GM19193 (cell line): ENCODE data around the gene COPS3.

ENCODE experiments used
- POLR2A ChIP-seq: IDR thresholded peaks from 4 replicates; pipeline ENCODE4 v1.6.1; 2011; ENCODE audit not compliant: insufficient read depth, insufficient read length; ENCODE audit errors: extremely low read depth

The COPS3 gene

GRCh38 chr17:17280613-17281549 is at the start of gene COPS3:
Gene COPS3, minus strand, starts transcription at chr17:17281246. Its CDS starts 60 bp downstream, at chr17:17281186.
- TF ChIP-seq POLR2A = peak; percentile 85

- no peak for TF ChIP-seq POLR2A
These were observed 47.2 kb upstream of the COPS3 start for GRCh38 chr17:17328251-17328650.

GRCh38 chr17:17326275-17326875 is 45.3 kb upstream of the COPS3 start:
- TF ChIP-seq POLR2A = no peak

- TF ChIP-seq POLR2A = no peak
These were observed 44.8 kb upstream of the COPS3 start for GRCh38 chr17:17325816-17326215.

GRCh38 chr17:17325228-17325627 is 44.2 kb upstream of the COPS3 start:
- TF ChIP-seq POLR2A = no peak

GRCh38 chr17:17324616-17325015 is 43.6 kb upstream of the COPS3 start:
- TF ChIP-seq POLR2A = no peak

- TF ChIP-seq POLR2A = no peak
These were observed 41.8 kb upstream of the COPS3 start for GRCh38 chr17:17322516-17323510.

- TF ChIP-seq POLR2A = no peak
These were observed 40.4 kb upstream of the COPS3 start for GRCh38 chr17:17321356-17322025.

- no peak for TF ChIP-seq POLR2A
These were observed 39.8 kb upstream of the COPS3 start for GRCh38 chr17:17320911-17321220.

- no peak for TF ChIP-seq POLR2A
These were observed 39.3 kb upstream of the COPS3 start for GRCh38 chr17:17320188-17320910.

GRCh38 chr17:17315142-17315821 is 34.2 kb upstream of the COPS3 start:
- no peak for TF ChIP-seq POLR2A

GRCh38 chr17:17314501-17315071 is 33.5 kb upstream of the COPS3 start:
- no peak for TF ChIP-seq POLR2A

GRCh38 chr17:17313350-17313991 is 32.4 kb upstream of the COPS3 start:
- no peak for TF ChIP-seq POLR2A

- TF ChIP-seq POLR2A = no peak
These were observed 28.3 kb upstream of the COPS3 start for GRCh38 chr17:17309356-17309755.
